GM12891 (cell line): ENCODE data around the gene SLC22A12.
"Not testable (repeated sequence)": the region's sequence is repeated elsewhere in the genome, so short reads cannot be mapped to it uniquely, and the experiment has no call there.

Source experiments
- DNase-seq: peaks from one replicate; pipeline ENCODE4 v3.0.0; 2011; ENCODE audit warnings: low spot score; ENCODE audit not compliant: insufficient read length
- FAIRE-seq: peaks from 2 replicates; lab custom pipeline; 2011; peaks lifted over from hg19 to GRCh38; lab: Jason Lieb, UNC
- PAX5 ChIP-seq: IDR thresholded peaks from 2 replicates; pipeline ENCODE4 v1.6.1; 2011; ENCODE audit warnings: low read length, moderate library complexity, mild to moderate bottlenecking; ENCODE audit not compliant: insufficient read depth, severe bottlenecking
- POLR2A ChIP-seq: IDR thresholded peaks from 2 replicates; pipeline ENCODE4 v1.6.1; 2011; ENCODE audit warnings: low read depth, low read length, control low read depth
- POLR2AphosphoS5 ChIP-seq: IDR thresholded peaks from 2 replicates; pipeline ENCODE4 v1.6.1; 2011; ENCODE audit warnings: low read depth, low read length, control low read depth
- POU2F2 ChIP-seq: IDR thresholded peaks from 2 replicates; pipeline ENCODE4 v1.6.1; 2011; ENCODE audit warnings: low read depth, mild to moderate bottlenecking, control low read depth, low read length, moderate library complexity
- SPI1 ChIP-seq: IDR thresholded peaks from 2 replicates; pipeline ENCODE4 v1.6.1; 2011; ENCODE audit warnings: low read depth, low read length, control low read depth
- TAF1 ChIP-seq: IDR thresholded peaks from 2 replicates; pipeline ENCODE4 v1.6.1; 2011; ENCODE audit warnings: low read depth, low read length, control low read depth

SLC22A12 gene

DNA sequence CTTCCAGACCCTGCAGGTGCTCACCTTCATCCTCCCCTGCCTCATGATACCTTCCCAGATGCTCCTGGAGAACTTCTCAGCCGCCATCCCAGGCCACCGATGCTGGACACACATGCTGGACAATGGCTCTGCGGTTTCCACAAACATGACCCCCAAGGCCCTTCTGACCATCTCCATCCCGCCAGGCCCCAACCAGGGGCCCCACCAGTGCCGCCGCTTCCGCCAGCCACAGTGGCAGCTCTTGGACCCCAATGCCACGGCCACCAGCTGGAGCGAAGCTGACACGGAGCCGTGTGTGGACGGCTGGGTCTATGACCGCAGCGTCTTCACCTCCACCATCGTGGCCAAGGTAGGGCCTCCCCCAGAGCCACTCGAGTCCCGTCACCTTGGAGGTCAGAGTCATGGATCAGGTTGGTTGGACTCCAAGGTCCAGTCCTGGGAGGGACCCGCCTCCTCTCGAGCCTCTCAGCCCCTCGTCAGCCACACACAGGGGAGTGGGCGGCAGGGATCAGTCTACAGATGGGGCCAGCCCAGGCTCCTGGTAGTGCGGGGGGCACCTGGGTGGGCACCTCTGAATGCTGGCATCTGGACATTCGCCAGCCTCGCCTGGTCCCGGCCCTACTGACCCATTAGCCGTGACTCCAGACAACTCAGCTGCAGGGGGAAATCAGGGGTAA is 34.8 kb upstream of the SLC22A12 start:
- DNase-seq (no peak), FAIRE-seq (no peak)
- TF ChIP-seq SPI1, result no peak
- TF ChIP-seq POLR2A, result no peak
- TF ChIP-seq PAX5, result no peak
- TF ChIP-seq POLR2AphosphoS5, result no peak
- TF ChIP-seq TAF1, result no peak
- no peak for TF ChIP-seq POU2F2

DNA sequence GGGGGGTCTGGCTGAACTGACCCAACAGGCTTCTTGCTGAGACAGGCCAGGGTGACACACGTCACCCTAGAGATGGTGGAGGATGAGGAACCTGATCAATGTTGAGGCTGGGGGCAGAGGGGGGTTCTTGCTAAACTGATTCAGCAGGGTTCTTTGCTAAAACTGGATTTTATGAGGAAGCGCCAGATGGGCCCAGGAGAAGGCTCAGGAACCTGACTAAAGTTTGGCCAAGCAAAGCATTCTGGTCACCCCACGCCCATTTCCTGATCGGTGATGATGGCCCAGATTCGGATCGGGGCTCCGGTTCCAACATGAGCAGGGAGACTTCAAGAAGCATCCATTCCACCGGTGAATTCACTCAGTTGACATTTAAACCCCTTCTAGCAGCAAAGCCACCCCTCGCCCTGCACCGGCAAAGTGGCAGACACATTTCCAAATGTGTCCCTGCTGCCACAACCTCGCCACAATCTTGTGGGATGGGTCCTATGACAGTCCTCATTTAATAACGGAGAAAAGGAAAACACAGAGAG is 34.2 kb upstream of the SLC22A12 start:
- DNase-seq (no peak), FAIRE-seq (no peak)
- TF ChIP-seq POU2F2, result no peak
- TF ChIP-seq PAX5, result no peak
- no peak for TF ChIP-seq POLR2A
- TF ChIP-seq TAF1, result no peak
- no peak for TF ChIP-seq SPI1
- TF ChIP-seq POLR2AphosphoS5, result no peak

DNA sequence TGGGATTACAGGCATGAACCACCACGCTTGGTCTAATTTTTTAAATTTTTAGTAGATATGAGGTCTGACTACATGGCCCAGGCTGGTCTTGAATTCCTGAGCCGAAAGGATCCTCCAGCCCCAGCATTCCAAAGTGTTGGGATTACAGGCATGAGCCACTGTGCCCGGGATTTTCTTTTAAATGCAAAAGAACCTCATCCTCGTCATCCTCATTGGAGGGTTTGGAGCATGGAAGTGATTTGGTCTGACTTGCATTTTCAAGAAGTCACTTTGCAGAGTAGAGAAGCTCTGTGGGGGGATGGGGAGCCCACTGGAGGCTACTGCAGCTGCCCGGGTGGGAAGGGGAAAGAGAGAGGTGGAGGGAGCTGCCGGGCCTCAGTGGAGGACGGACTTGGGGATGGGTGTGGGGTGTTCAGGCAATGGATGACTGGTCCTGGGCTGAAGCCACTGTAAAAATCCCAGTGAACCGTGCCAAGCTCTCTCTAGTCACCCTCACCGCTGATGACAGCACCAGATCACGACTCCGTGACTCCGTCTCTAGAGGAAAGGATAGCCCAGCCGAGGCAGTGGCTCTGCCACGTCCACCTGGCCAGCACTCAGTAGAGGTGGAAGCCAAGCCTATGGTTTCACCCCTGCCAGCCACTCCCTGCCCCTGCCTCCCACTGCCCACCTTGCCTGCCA is 32.8 kb upstream of the SLC22A12 start:
- FAIRE-seq (no peak), DNase-seq (no peak)
- TF ChIP-seq POU2F2, result no peak
- TF ChIP-seq POLR2AphosphoS5, result no peak
- no peak for TF ChIP-seq PAX5

DNA sequence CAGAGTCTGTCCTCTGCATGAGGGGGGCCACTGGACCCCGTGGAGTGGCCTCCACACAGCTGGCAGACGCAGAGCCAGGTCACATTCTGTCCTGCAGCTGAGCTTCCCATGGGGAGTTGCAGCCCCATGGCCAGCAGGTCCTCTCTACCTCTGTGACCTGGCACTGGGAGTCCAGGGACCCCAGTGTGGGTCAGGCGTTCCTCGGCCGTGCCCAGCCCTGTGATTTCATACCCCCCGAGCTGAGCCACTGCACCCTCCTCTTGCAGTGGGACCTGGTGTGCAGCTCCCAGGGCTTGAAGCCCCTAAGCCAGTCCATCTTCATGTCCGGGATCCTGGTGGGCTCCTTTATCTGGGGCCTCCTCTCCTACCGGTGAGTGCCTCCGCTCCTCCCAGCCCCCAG is 32.2 kb upstream of the SLC22A12 start:
- DNase-seq, result no peak
- FAIRE-seq, result no peak
- TF ChIP-seq PAX5, result no peak
- no peak for TF ChIP-seq TAF1
- no peak for TF ChIP-seq POU2F2
- TF ChIP-seq POLR2AphosphoS5, result no peak
- no peak for TF ChIP-seq SPI1
- no peak for TF ChIP-seq POLR2A

DNA sequence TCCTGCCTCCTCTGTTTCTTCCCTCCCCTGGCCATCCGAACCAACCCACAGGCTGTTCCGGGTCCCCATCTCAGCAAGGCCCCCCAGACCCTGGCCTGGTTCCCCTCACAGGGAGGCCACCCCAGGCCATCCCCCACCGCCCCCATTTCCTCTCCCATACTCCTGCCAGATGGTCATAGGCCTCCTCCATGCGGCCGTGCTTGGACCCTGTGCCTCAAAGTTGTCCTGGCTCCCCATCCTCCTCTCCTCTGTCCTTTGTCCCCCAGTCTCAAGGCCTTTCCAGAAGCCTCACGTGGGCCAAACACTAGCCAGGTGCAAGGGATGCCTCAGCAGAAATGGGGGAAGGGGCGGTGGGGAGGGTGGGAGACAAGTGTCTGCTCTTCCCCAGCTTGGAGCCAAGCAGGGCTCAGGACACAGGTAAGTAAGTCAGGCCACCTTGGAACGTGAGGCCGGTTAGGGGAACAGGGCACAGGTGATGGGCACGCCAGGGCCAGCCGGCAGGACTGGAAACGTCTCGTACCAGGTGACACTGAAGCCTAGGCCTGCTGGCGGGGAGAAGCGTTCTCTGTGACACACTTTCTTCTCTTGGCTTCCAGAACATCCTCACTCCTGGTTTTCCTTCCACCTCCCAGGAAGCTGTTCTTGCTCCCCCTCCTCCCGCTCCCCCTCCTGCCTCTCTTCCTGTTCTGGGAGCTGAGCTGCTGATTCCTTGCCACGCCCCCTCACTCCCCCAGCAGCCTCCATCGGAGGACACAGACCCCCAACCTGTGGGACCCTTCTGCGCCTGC is 31.5 kb upstream of the SLC22A12 start:
- TF ChIP-seq POLR2AphosphoS5 (no peak), POU2F2 (no peak), TAF1 (no peak), SPI1 (no peak)
- DNase-seq (no peak), FAIRE-seq (no peak)

DNA sequence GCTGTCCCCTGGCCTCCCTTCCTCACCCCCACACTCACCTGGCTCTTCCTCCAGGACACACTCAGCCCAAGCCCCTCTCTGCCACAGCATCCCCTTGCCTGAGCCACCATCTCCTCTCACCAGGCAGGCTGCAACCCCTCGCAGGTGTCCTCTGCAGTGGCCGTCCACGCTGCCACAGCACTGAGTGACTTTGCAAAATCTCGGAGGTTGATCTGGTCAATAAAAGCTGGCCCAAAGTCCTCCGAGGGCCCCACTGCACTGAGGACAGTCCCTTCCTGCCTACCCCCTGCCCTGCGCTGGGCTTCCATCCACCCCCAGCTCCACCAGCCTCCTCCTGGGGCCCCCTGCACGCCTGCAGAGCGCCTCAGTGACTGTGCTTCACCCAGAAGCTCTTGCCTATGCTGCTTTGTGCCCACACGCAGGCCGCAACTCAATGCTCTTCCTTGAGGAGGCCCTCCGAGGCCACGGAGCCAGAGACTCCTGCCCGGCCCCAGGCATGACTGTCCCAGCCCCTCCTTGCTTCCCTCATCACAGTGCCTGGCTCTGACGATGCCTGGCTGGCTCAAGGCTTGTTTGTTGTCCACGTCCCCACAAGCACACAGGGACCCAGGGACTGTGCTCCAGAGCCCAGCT is 30.8 kb upstream of the SLC22A12 start:
- FAIRE-seq (no peak), DNase-seq (no peak)
- TF ChIP-seq SPI1, result no peak
- TF ChIP-seq TAF1, result no peak
- no peak for TF ChIP-seq POU2F2
- TF ChIP-seq POLR2AphosphoS5, result no peak

DNA sequence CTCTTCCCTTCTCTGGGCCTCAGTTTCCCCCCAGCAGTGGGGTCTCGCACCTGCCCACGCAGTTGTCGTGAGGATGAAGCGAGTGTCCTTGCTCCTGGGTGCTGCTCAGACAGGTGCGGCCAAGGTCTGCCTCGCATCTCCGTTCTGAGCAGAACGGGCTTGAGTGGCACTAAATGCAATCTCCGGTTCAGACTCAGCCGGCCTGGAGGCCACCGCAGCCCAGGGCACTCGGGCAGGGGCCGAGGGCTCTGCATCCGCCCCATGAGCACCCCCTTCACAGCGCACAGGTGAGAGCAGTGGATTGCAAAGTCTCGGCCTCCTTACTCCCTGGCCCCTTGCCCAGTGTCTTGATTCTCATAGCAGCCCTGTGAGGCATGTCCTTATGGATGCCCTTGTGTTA is 30.1 kb upstream of the SLC22A12 start:
- TF ChIP-seq POU2F2 (no peak), PAX5 (no peak), POLR2A (no peak), TAF1 (no peak), POLR2AphosphoS5 (no peak), SPI1 (no peak)
- FAIRE-seq (no peak), DNase-seq (no peak)

DNA sequence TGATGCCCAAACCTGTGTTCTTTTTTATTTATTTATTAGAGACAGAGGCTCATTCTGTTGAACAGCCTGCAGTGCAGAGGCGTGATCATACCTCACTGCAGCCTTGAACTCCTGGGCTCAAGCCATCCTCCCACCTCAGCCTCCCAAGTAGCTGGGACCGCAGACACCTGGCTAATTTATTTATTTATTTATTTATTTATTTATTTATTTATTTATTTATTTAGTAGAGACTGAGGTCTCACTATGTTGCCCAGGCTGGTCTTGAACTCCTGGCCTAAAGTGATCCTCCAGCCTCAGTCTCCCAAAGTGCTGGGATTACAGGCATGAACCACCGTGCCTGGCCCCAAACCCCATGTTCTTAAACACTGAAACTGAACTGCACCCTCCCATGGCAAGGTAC is 29.6 kb upstream of the SLC22A12 start:
- DNase-seq, FAIRE-seq: not testable (repeated sequence)

DNA sequence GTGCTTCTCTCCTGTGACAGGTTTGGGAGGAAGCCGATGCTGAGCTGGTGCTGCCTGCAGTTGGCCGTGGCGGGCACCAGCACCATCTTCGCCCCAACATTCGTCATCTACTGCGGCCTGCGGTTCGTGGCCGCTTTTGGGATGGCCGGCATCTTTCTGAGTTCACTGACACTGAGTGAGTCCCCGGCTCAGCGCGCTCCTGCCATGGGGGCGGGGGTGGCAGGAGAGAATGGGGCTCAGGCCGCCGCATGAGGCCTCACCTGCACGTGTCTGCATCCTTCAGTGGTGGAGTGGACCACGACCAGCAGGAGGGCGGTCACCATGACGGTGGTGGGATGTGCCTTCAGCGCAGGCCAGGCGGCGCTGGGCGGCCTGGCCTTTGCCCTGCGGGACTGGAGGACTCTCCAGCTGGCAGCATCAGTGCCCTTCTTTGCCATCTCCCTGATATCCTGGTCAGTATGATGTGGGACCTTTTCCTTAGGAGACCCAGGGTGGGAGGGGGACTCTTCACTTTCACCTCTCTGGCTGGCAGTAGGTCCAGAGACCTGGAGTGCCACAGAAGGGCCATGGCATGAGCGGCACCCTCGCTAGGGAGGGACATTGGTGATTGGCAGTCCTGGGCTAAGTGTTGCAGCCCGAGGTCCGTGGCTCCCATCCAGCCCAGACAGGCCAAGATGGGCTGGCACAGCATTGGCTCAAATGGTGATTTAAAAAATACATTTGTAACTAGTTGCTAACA is 28.9 kb upstream of the SLC22A12 start:
- FAIRE-seq (no peak), DNase-seq (no peak)
- TF ChIP-seq PAX5, result no peak
- TF ChIP-seq SPI1, result no peak
- TF ChIP-seq POU2F2, result no peak
- TF ChIP-seq TAF1, result no peak
- TF ChIP-seq POLR2A, result no peak
- TF ChIP-seq POLR2AphosphoS5, result no peak
